H1 (cell line): ENCODE measurements around the gene SPG7. TPM values are rescaled to one million over a fixed set of nuclear protein-coding genes. Genes with fewer than 3 reads are reported as not detected.

Source experiments
- CTCF ChIA-PET: fragments of 300-600 bp; sonication (Branson Sonifier 250); formaldehyde crosslinking; loops from one replicate; lab custom pipeline; 2021; ENCODE audit not compliant: partially characterized antibody; lab: Charles Lee
- POLR2A ChIA-PET: fragments of 300-600 bp; sonication (Branson Sonifier 250); formaldehyde crosslinking; loops from one replicate; lab custom pipeline; 2021; ENCODE audit warnings: inconsistent platforms; ENCODE audit not compliant: partially characterized antibody; lab: Charles Lee
- DNase-seq, 2 experiments: peaks; one replicate each; pipeline versions ENCODE4 v3.0.0 to v3.0.0-alpha.2; 2010 to 2022; ENCODE audit warnings: low spot score in 2 of 2, low read depth in 1 of 2, mixed read lengths in 1 of 2
- FAIRE-seq: peaks from 2 replicates; lab custom pipeline; 2011; peaks lifted over from hg19 to GRCh38; lab: Jason Lieb, UNC
- H2AFZ ChIP-seq: 2 replicates; pipeline ENCODE4 v1.8.1; 2012; ENCODE audit warnings: low read length, inconsistent platforms
- H2AK5ac ChIP-seq: 2 replicates; pipeline ENCODE4 v1.6.1; 2013; ENCODE audit warnings: low read depth, low read length
- H2BK120ac ChIP-seq: replicated peaks from 2 replicates; pipeline ENCODE3; 2013; ENCODE audit warnings: low read depth, low read length, inconsistent platforms
- H2BK12ac ChIP-seq: 2 replicates; pipeline ENCODE4 v1.6.1; 2013; ENCODE audit warnings: low read depth, low read length
- H2BK15ac ChIP-seq: 2 replicates; pipeline ENCODE4 v1.6.1; 2013; ENCODE audit warnings: low read length
- H2BK20ac ChIP-seq: 2 replicates; pipeline ENCODE4 v1.6.1; 2013; ENCODE audit warnings: low read length
- H2BK5ac ChIP-seq: 2 replicates; pipeline ENCODE4 v1.6.1; 2013; ENCODE audit warnings: low read depth, low read length
- H3K14ac ChIP-seq: 2 replicates; pipeline ENCODE4 v1.6.1; 2013; ENCODE audit warnings: inconsistent platforms; ENCODE audit not compliant: insufficient read length
- H3K18ac ChIP-seq: 2 replicates; pipeline ENCODE4 v1.6.1; 2013; ENCODE audit warnings: low read length; ENCODE audit errors: extremely low read depth
- H3K23ac ChIP-seq: 2 replicates; pipeline ENCODE4 v1.6.1; 2013; ENCODE audit warnings: inconsistent platforms; ENCODE audit not compliant: insufficient read length
- H3K23me2 ChIP-seq: 2 replicates; pipeline ENCODE4 v1.6.1; 2013; ENCODE audit warnings: low read depth, low read length
- H3K27ac ChIP-seq: 2 replicates; pipeline ENCODE4 v1.6.1; 2011; ENCODE audit warnings: low read depth, low read length, inconsistent platforms
- H3K27me3 ChIP-seq, 4 experiments: replicated peaks in 1 of 4; 1 replicate in 1 of 4; 2 replicates in 3 of 4; pipeline versions ENCODE4 v1.6.1 to v1.8.1; 2011 to 2013; ENCODE audit warnings: low read length in 3 of 4, mild to moderate bottlenecking in 3 of 4, inconsistent platforms in 2 of 4, mixed read lengths in 2 of 4, moderate library complexity in 1 of 4; ENCODE audit not compliant: control insufficient read depth in 3 of 4, insufficient read depth in 3 of 4; ENCODE audit errors: extremely low read depth in 1 of 4
- H3K36me3 ChIP-seq, 4 experiments: 2 replicates each; pipeline versions ENCODE4 v1.6.1 to v1.8.1; 2011 to 2013; ENCODE audit warnings: mild to moderate bottlenecking in 4 of 4, low read length in 3 of 4, moderate library complexity in 2 of 4, control low read depth in 1 of 4, inconsistent platforms in 1 of 4; ENCODE audit not compliant: insufficient read depth in 4 of 4, control insufficient read depth in 2 of 4
- H3K4ac ChIP-seq: replicated peaks from 2 replicates; pipeline ENCODE3; 2013; ENCODE audit warnings: low read length, low read depth, mixed read lengths, inconsistent platforms; ENCODE audit not compliant: insufficient read length
- H3K4me1 ChIP-seq, 4 experiments: replicated peaks in 1 of 4; 1 replicate in 1 of 4; 2 replicates in 3 of 4; pipeline versions ENCODE4 v1.6.1 to v1.8.1; 2011 to 2013; ENCODE audit warnings: low read length in 3 of 4, inconsistent platforms in 2 of 4, mixed read lengths in 1 of 4; ENCODE audit not compliant: insufficient read depth in 4 of 4, control insufficient read depth in 3 of 4
- H3K4me2 ChIP-seq, 2 experiments: 2 replicates each; pipeline versions ENCODE4 v1.6.1 to v1.8.1; 2011 to 2013; ENCODE audit warnings: low read depth in 2 of 2, low read length in 2 of 2, control low read depth in 1 of 2, inconsistent platforms in 1 of 2, mild to moderate bottlenecking in 1 of 2; ENCODE audit not compliant: insufficient read depth in 1 of 2
- H3K4me3 ChIP-seq, 4 experiments: fragments of 200-600, 300-600 bp in 1 of 4; sonication (generic), shearing (Covaris generic), sonication (Bioruptor Twin) in 1 of 4; 2 replicates each; pipeline versions ENCODE4 v1.5.1 to v1.8.1; 2011 to 2016; ENCODE audit warnings: low read length in 4 of 4, low read depth in 3 of 4, control low read depth in 2 of 4, inconsistent platforms in 2 of 4, mild to moderate bottlenecking in 2 of 4, mixed read lengths in 1 of 4, moderate library complexity in 1 of 4; ENCODE audit not compliant: insufficient read depth in 2 of 4; ENCODE audit errors: extremely low read depth in 1 of 4
- H3K56ac ChIP-seq: replicated peaks from 2 replicates; pipeline ENCODE3; 2013; ENCODE audit warnings: low read depth, mild to moderate bottlenecking, mixed read lengths, low read length, inconsistent platforms; ENCODE audit not compliant: insufficient read length
- H3K79me1 ChIP-seq: 2 replicates; pipeline ENCODE4 v1.6.1; 2013; ENCODE audit warnings: low read depth, low read length, control low read depth
- H3K79me2 ChIP-seq, 2 experiments: 2 replicates each; pipeline versions ENCODE4 v1.6.1 to v1.8.1; 2012 to 2013; ENCODE audit warnings: low read length in 2 of 2, mild to moderate bottlenecking in 2 of 2, inconsistent platforms in 1 of 2; ENCODE audit not compliant: insufficient read depth in 2 of 2, control insufficient read depth in 1 of 2
- H3K9ac ChIP-seq, 4 experiments: replicated peaks in 1 of 4; 1 replicate in 1 of 4; 2 replicates in 3 of 4; pipeline versions ENCODE4 v1.6.1 to v1.8.1; 2011 to 2013; ENCODE audit warnings: low read depth in 3 of 4, low read length in 3 of 4, control low read depth in 2 of 4, mild to moderate bottlenecking in 2 of 4, moderate library complexity in 2 of 4, inconsistent platforms in 1 of 4; ENCODE audit errors: extremely low read depth in 1 of 4
- H3K9me3 ChIP-seq, 2 experiments: 2 replicates each; pipeline versions ENCODE4 v1.6.1 to v1.8.1; 2012 to 2013; ENCODE audit warnings: mild to moderate bottlenecking in 2 of 2, moderate library complexity in 2 of 2, control low read depth in 1 of 2, inconsistent platforms in 1 of 2, low read depth in 1 of 2, low read length in 1 of 2, mixed read lengths in 1 of 2; ENCODE audit not compliant: insufficient read depth in 2 of 2
- H4K20me1 ChIP-seq, 2 experiments: replicated peaks in 1 of 2; 2 replicates each; pipeline versions ENCODE3 to v1.8.1; 2011 to 2013; ENCODE audit warnings: inconsistent platforms in 2 of 2, low read length in 2 of 2, mild to moderate bottlenecking in 1 of 2; ENCODE audit not compliant: insufficient read depth in 2 of 2, control insufficient read depth in 1 of 2
- H4K5ac ChIP-seq: 2 replicates; pipeline ENCODE4 v1.6.1; 2013; ENCODE audit warnings: low read length, low read depth, mixed read lengths, inconsistent platforms; ENCODE audit not compliant: insufficient read length
- H4K8ac ChIP-seq: 2 replicates; pipeline ENCODE4 v1.8.0; 2013; ENCODE audit warnings: mild to moderate bottlenecking, moderate library complexity, low read length, inconsistent platforms; ENCODE audit not compliant: insufficient read depth; ENCODE audit errors: extremely low read depth
- H4K91ac ChIP-seq: replicated peaks from 2 replicates; pipeline ENCODE3; 2013; ENCODE audit warnings: low read length, mixed read lengths, inconsistent platforms; ENCODE audit not compliant: insufficient read length
- ASH2L ChIP-seq: fragments of 200-600, 300-600 bp; sonication (generic); IDR thresholded peaks from one replicate; pipeline ENCODE4 v1.7.1; 2017; ENCODE audit warnings: low read length
- ATF3 ChIP-seq: IDR thresholded peaks from 2 replicates; pipeline ENCODE4 v1.6.1; 2011; ENCODE audit warnings: low read depth, mild to moderate bottlenecking, low read length; ENCODE audit not compliant: insufficient read depth
- BCL11A ChIP-seq, 2 experiments: IDR thresholded peaks; one replicate each; pipeline ENCODE4 v1.6.1; 2011; ENCODE audit warnings: low read depth in 2 of 2, low read length in 2 of 2, mild to moderate bottlenecking in 2 of 2
- FOSL1 ChIP-seq: IDR thresholded peaks from 2 replicates; pipeline ENCODE4 v1.6.1; 2011; ENCODE audit warnings: mild to moderate bottlenecking, low read depth, low read length, moderate library complexity; ENCODE audit not compliant: insufficient read depth
- GTF2F1 ChIP-seq: IDR thresholded peaks from 2 replicates; pipeline ENCODE4 v1.6.1; 2012; ENCODE audit warnings: low read depth, low read length, improper control_type of control experiment, borderline replicate concordance
- NANOG ChIP-seq: IDR thresholded peaks from 2 replicates; pipeline ENCODE4 v1.6.1; 2011; ENCODE audit warnings: low read length, low read depth, mild to moderate bottlenecking, inconsistent platforms; ENCODE audit not compliant: insufficient read depth, poor library complexity, severe bottlenecking
- POLR2AphosphoS5 ChIP-seq: IDR thresholded peaks from 2 replicates; pipeline ENCODE4 v1.6.1; 2011; ENCODE audit warnings: low read depth, low read length
- POU5F1 ChIP-seq: IDR thresholded peaks from 2 replicates; pipeline ENCODE4 v1.6.1; 2011; ENCODE audit warnings: low read depth, mild to moderate bottlenecking, low read length, moderate library complexity
- RNF2 ChIP-seq: fragments of 200-900, 300-1000 bp; sonication (generic); IDR thresholded peaks from 2 replicates; pipeline ENCODE4 v1.7.1; 2016; ENCODE audit warnings: borderline replicate concordance, low read depth, mild to moderate bottlenecking, antibody characterized with exemption, low read length; ENCODE audit not compliant: poor library complexity, severe bottlenecking; ENCODE audit errors: missing control alignments
- SIN3A ChIP-seq, 2 experiments: IDR thresholded peaks in 1 of 2; conservative IDR thresholded peaks in 1 of 2; 2 replicates each; pipeline ENCODE4 v1.6.1; 2011 to 2012; ENCODE audit warnings: low read length in 2 of 2, improper control_type of control experiment in 1 of 2, low read depth in 1 of 2, mild to moderate bottlenecking in 1 of 2
- TAF1 ChIP-seq: IDR thresholded peaks from 2 replicates; pipeline ENCODE4 v1.6.1; 2011; ENCODE audit warnings: mild to moderate bottlenecking, low read depth, low read length
- WGBS, 2 experiments: shearing (Covaris generic) in 1 of 2; methylation state at CpG; one replicate each; pipeline versions ENCODE4 v1.1.6 to v1.1.7; 2013 to 2015; ENCODE audit warnings: low lambda C conversion rate in 2 of 2, mixed read lengths in 2 of 2, inconsistent platforms in 1 of 2, low coverage in 1 of 2, missing lambda C conversion rate in 1 of 2; ENCODE audit not compliant: insufficient replicate concordance in 2 of 2, insufficient coverage in 1 of 2, insufficient read length in 1 of 2; ENCODE audit errors: extremely low coverage in 1 of 2, missing lambda C conversion rate in 1 of 2; 5-methylcytosine and 5-hydroxymethylcytosine counted together
- polyA plus RNA-seq, 7 experiments: library from polyadenylated mRNA; depleted of rRNA in 3 of 7; stranded (reverse) in 5 of 7; unstranded in 2 of 7; fragments of >200 nt in 5 of 7; fragments of 200-250 nt in 2 of 7; gene quantifications; 1 replicate in 5 of 7; 2 replicates in 1 of 7; 4 replicates in 1 of 7; pipeline versions ENCODE4 v1.2.1 to v1.2.3, GENCODE V29; 2011 to 2013; ENCODE audit warnings: missing spikeins in 2 of 7, mixed read lengths in 2 of 7
- total RNA-seq: library from RNA; stranded (reverse); fragmentation: NEBNext Ultra II Directional; extraction: Animal tissue kit (Norgen Biotek cat#: 25700); gene quantifications from 2 replicates; pipeline ENCODE4 v1.2.1, GENCODE V29; 2021

SPG7 gene
- total and polyA plus RNA-seq, 2 of the 8 experiments (the other 6 are each of a cell fraction or from before 2014, with no cell fraction given) = 72.1 to 113 TPM

DNA sequence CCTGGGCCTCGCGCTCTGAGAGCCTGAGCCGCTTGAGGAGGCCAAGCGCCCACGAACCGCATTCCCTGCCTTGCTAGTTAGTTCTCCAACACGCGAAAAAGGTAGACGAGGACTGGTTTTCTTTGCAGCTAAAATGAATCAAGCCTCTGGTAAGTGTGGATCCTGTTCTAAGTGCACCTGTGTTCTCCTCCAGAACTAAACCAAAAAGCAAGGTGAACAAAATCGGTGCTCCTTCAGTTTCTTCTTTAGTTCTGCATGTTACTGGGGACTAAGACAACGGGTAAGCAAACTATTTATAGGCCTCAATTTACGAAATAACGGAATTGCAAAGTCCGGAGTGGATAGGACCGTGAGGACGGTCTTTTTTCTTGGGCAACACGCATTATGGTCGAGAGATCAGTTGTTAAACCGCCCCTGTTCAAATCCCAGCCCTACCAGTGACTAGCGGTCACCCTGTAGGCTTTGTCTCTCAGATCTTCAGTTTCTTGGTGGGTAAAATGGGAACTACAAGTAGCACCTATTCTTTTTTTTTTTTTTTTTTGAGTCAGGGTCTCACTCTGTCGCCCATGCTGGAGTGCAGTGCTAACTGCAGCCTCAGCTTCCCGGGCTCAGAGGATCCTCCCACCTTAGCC lies 16.8 kb upstream of the SPG7 start:
- Histone ChIP-seq H3K9me3 (no peaks in the 10 kb centered on the region), H3K56ac (no peak overlapping the region), H3K18ac (no peak overlapping the region), H4K8ac (no peak overlapping the region), H2BK5ac (no peak overlapping the region), H3K79me2 (peaks cover 28 to 43% of the 10 kb centered on the region in 2 experiments), H3K23me2 (peaks cover 10% of the 10 kb centered on the region), H2AFZ (no peak overlapping the region), H3K4me3 (peak overlapping the region; percentile 74 to 91 (median 81)), H3K4ac (no peak overlapping the region), H4K20me1 (peaks cover 13 to 16% of the 10 kb centered on the region in 2 experiments), H4K91ac (no peak overlapping the region), H3K4me1 (peaks cover 4 to 16% (median 8%) of the 10 kb centered on the region in 4 experiments), H3K36me3 (no peaks in the 10 kb centered on the region), H3K27me3 (no peaks in the 10 kb centered on the region), H3K14ac (no peak overlapping the region), H2BK15ac (no peak overlapping the region), H2BK20ac (no peak overlapping the region), H2AK5ac (no peak overlapping the region), H2BK120ac (no peak overlapping the region), H3K79me1 (peaks cover 2% of the 10 kb centered on the region), H4K5ac (no peak overlapping the region), H3K4me2 (peak overlapping the region; percentile 82 to 89), H3K27ac (peak overlapping the region; percentile 56; the same call in 1 of the 2 replicates), H3K9ac (peak overlapping the region; percentile 26 to 79 (median 64); a peak in 6 of 7 replicates), H2BK12ac (no peak overlapping the region), H3K23ac (no peak overlapping the region)
- FAIRE-seq (no peak), DNase-seq (no peak)
- WGBS, 2 experiments = 12% methylated on average over 22 of the region's 22 CpGs; no CpG with 5 or more reads in 1 of the 2 experiments
- CTCF ChIA-PET = interaction anchor here (0.7 to 1.4 kb wide), 6 partner anchors 15 to 197 kb away, joined by 3 to 5 read pairs (median 3); no protein-coding TSS in a partner anchor
- POLR2A ChIA-PET = interaction anchor here (0.8 to 5.6 kb wide), 10 partner anchors 10 to 251 kb away, joined by 3 to 56 read pairs (median 4); partner anchors contain the start of gene SPG7
- TF ChIP-seq BCL11A (IDR thresholded peaks at IDR 0.05; ENCODE audit: low read depth in 2 of 2, low read length in 2 of 2) (no peak), GTF2F1 (no peak), NANOG (no peak), FOSL1 (no peak), POU5F1 (no peak), SIN3A (conservative IDR thresholded peaks at IDR 0.05 in 1 of 2, IDR thresholded peaks at IDR 0.05 in 1 of 2; ENCODE audit: low read depth in 1 of 2, low read length in 2 of 2) (peak in 1 of 2 experiments; percentile 40; a peak in 1 of 4 replicates), RNF2 (no peak), ATF3 (no peak), TAF1 (0 out of 2 replicates have a peak, but pooled peaks have one; percentile 18), POLR2AphosphoS5 (no peak), ASH2L (no peak)
